ENCODE results near the gene RASGRF2.

RASGRF2 gene

GRCh38 chr5:81213070-81213469 lies 252.9 kb downstream of the RASGRF2 start:
- DNase-seq: no peak

DNA sequence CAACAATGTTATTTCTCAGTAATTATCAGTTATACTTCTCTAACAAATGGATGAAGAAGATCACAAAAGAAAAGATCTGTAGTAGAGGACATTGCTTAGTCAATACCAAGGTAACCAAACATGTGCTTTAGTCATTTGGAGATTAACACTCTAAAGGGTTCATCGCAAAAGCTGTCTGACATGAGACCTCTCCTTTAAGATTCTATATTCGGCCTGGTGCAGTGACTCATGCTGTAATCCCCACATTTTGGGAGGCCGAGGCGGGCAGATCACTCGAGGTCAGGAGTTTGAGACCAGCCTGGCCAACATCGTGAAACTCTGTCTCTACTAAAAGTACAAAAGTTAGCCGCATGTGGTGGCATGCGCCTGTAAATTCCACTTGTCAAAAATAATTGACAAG lies 254.7 kb downstream of the RASGRF2 start:
- no peak for DNase-seq

DNA sequence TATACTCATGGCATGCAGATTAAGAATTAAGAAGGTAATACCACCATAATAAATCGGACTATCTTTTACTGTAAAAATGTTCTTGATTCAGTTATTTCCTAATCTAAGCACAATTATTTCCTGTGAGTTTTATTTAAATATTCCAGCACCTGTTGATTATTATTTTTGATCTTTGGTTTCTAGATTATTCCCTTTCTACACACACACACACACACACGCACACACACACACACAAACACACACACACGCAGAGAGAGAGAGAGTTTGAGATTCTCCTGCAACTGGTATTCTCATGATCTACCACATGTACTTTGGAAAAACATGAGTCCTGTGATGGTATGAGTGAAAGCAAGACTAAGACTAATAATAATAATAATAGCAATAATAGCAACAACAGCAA lies 256.0 kb downstream of the RASGRF2 start:
- no peak for DNase-seq

- DNase-seq: no peak
Measured at GRCh38 chr5:81219389-81219788, 259.2 kb downstream of the RASGRF2 start.

DNA sequence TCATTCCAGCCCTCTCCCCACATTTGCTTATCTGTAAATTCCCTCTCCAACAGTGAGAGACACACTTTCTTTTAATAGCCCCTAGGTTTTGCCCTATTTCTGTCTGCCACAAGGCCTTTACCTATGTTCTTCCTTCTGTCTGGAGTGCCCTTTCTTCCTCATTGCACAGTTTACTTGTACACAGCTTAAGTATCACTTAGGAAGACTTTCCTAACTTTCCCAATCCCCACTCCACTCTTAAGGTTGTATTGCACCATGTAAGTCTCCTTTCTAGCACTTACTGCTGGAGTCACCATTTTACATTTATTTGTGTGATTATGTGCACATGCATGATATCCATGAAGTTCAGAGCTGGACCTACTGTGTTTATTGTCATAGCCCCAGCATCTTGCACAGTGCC lies 262.1 kb downstream of the RASGRF2 start:
- DNase-seq: no peak

DNA sequence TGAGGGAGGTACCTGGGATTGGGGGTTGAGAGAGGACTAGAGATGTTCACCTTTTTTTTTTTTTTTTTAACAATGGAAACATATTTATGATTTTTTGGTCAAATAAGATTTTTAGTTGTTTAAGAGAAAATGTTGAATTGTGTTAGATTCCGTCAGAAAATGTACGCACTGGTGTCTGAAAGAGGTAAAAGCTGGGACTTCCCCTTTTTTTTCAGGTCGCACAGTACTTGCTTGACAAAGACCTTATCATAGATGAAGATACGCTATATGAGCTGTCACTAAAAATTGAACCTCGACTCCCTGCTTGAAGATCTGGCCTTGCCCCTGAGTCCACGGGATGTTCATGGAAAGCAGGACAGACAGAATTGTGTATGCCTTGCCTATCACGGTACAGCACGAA lies 265.3 kb downstream of the RASGRF2 start:
- DNase-seq: no peak

GRCh38 chr5:81226286-81226685 lies 266.1 kb downstream of the RASGRF2 start:
- DNase-seq: no peak

GRCh38 chr5:81226949-81227348 lies 266.8 kb downstream of the RASGRF2 start:
- DNase-seq: no peak

DNA sequence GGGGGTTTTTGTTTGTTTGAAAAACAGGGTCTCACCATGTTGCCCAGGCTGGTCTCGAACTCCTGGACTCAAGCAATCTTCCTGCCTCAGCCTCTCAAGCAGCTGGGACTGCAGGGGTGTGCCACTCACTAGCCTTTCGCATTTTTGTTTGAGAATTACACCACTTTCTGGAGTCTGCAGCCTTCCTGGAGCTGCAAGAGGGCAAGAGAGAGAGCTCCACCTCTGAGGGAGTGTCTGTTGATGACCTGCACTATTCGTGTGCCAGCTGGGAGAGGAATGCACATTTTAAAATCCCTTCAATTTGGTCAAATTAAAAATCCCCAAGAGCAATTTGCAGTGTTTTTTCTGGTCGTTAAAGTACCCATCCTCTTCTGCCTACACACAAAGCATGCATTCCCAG lies 267.9 kb downstream of the RASGRF2 start:
- no peak for DNase-seq

DNA sequence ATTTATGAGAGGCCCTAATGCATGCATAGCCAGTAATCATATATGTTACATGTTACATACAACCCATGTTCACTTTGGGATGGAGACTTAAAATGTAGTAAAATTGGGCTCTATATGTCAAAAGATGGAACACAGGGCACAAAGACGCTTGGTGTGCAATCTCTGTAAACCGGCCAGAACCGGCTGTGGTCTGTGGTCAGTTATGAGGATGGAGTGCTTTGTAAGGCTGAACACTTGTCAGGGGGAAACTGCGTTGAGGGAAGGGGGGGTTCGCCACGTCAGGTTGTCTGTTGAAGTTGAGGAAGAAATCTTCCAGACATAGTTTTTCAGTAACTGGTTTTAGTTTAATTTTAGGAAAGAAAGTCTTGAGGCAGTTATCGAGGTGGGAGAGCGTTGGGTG lies 270.3 kb downstream of the RASGRF2 start:
- no peak for DNase-seq

GRCh38 chr5:81232464-81233079 lies 272.4 kb downstream of the RASGRF2 start:
- DNase-seq: no peak

- DNase-seq: no peak
Measured at GRCh38 chr5:81233080-81233634, 273.0 kb downstream of the RASGRF2 start, which contains the start of gene CKMT2. TSS of gene CKMT2 (plus strand) at chr5:81233322. CDS start at chr5:81251133, 17,811 bp downstream.

GRCh38 chr5:81234299-81234698 lies 274.1 kb downstream of the RASGRF2 start:
- no peak for DNase-seq

- DNase-seq: no peak
Measured at GRCh38 chr5:81234801-81235200, 274.6 kb downstream of the RASGRF2 start.

DNA sequence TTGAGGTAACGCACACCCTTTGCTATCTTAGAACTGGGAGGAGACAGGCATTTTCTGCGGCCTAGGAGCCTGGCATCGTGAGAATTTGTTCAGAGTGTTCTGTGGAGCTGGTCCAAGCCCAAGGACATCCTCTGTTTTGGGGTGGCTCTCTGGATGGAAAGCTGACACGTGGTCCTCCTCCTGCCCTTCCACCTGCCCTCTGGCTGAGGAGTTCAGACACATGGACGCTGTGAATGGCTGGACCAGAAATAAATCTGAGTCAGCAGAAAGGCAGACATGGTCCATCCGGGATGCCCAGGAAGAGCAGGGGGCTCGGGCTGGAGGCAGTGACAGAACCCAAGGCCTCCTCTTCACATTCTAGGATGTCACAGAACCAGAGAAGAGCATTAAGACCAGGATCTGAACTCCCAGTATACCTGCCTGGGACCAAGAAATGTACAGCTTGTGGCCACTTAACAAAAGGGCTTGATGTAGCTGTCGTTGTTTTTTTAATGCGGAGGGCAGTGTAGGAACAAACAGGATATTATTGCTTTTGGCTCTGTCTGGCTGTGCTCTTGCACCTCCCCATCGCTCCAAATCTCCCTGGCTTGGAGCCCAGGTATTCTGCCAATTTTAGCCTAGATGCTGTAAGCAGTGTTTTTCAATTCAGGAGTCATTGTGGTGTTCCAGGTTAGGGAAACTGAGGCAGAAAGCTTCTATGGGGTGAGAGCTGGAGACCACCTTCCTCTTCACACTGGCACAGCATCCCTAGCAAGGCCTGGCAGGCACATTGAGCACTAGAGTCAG lies 275.3 kb downstream of the RASGRF2 start:
- DNase-seq: no peak

DNA sequence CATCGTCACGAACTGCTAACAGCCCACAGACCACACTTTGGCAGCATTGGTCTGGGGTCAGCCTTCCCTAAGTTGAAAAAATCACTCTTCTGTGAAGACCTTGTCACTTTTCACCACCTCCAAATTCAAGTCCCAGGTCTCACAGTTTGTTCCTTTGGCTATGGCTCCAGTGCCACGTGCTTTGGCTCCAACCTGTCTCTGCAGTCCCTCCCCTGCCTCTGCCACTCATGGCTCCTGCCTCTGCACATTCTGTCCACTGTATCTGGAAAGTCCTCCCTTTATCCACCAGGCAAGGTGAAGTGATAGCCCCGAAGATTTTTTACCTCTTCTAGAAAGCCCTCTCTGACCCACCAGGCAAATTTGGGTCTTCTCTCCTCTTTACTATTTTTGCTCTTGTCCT lies 278.3 kb downstream of the RASGRF2 start:
- no peak for DNase-seq

DNA sequence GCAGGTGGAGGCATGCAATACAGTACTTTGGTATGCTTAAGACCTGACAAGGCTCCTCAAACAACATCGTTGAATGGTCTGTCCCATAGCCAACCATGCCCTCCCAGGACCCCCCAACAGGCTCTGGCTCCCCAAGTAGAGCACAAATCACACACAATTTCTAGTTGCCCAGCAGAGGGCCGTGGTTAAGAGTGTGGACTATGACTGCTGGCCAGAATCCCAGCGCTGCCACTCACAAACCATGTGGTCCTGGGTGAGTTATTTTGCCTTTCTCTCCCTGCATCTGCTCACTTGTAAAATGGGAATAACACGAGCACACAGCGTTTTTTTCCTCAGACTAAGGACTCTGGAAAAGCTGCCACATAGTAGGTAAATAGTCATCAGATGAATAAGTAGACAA lies 279.4 kb downstream of the RASGRF2 start:
- DNase-seq: no peak

- DNase-seq: no peak
Measured at GRCh38 chr5:81241001-81241400, 280.8 kb downstream of the RASGRF2 start.

GRCh38 chr5:81241961-81242648 lies 281.9 kb downstream of the RASGRF2 start:
- no peak for DNase-seq

DNA sequence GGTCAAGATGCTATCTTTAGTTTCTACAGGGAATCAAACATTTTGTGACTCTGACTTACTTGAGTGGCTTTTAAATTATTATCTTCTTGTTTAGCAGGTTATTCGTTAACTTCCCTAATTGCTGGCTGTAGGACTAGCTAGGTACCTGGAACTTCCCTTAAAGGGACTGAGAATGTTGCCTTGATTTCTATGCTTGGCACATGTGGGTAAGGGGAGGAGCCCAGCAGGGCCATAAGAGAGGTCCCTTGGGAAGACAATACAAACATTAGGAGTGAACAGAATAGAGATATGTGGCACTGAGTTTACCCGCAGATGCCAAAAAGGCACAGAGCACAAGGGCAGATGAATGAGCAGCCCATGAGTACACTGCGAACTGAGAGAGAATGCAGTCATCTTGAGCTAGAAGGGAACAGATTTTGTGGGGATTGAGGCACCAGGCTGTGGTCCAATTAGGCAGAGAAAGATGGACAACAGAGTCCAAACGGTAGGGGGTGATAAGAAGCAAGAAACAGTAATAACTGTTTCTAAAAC lies 282.8 kb downstream of the RASGRF2 start:
- no peak for DNase-seq

- DNase-seq: no peak
Measured at GRCh38 chr5:81244451-81244850, 284.3 kb downstream of the RASGRF2 start.

DNA sequence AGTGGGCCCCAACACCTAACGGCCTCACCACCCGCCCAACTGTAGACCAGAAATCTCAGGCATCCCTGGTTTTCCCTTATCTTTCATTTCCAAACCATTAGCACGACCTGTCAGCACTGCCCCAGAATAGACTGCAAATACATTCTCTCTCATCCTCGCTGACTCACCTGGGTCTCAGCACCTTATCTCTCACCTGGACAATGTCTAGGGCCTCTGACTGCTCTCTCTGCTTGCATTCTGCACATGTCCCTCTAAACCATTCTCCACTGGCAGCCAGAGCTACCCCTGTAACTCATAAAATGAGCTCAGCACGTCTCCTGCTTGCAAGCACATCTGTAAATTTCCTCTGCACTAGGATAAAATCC lies 285.7 kb downstream of the RASGRF2 start:
- DNase-seq: no peak

DNA sequence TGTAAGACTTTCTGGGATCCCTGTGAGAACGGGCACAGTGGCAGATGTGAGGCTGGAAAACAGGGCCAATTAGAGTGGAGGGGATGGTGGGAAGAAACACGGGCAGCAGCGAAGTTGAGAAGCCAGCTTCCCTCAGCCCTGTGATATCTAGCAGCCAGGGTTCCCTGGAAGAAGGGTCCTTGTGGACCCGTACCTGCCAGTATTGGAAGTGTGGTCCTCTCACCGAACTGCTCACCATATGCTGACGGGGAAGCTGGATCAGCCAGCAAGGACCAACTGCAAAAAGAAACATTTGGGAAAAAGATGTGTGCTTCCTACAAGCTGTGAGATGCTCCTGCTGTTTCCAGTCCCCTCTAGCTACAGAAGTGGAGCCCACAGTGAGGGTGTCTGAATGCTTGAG lies 286.5 kb downstream of the RASGRF2 start:
- no peak for DNase-seq
